SJSA1 (cell line): ENCODE data around the gene SUPT3H. TPM values are rescaled to one million over a fixed set of nuclear protein-coding genes. Genes with fewer than 3 reads are reported as not detected.
A peak's percentile ranks its signal among the peaks of the same experiment; 100 is the strongest.

Experiments used
- DNase-seq, 2 experiments: peaks; one replicate each; pipeline ENCODE4 v3.0.0-alpha.2; 2015 to 2020; ENCODE audit warnings: low spot score in 2 of 2, low read depth in 1 of 2
- H3K27ac ChIP-seq: fragments of 250-450 bp; sonication (Bioruptor Pico); 2 replicates; pipeline ENCODE4 v1.5.1; 2020; ENCODE audit warnings: mild to moderate bottlenecking, moderate library complexity
- H3K27me3 ChIP-seq: fragments of 250-450 bp; sonication (Bioruptor Pico); replicated peaks from 2 replicates; pipeline ENCODE4 v1.5.1; 2020; ENCODE audit warnings: mild to moderate bottlenecking, moderate library complexity
- H3K36me3 ChIP-seq: fragments of 250-450 bp; sonication (Bioruptor Pico); 2 replicates; pipeline ENCODE4 v1.5.1; 2020; ENCODE audit warnings: mild to moderate bottlenecking
- H3K4me1 ChIP-seq: fragments of 250-450 bp; sonication (Bioruptor Pico); replicated peaks from 2 replicates; pipeline ENCODE4 v1.6.1; 2021; ENCODE audit warnings: mild to moderate bottlenecking
- H3K4me3 ChIP-seq: fragments of 250-450 bp; sonication (Bioruptor Pico); 2 replicates; pipeline ENCODE4 v1.5.1; 2020; ENCODE audit warnings: mild to moderate bottlenecking
- H3K9me3 ChIP-seq: fragments of 250-450 bp; sonication (Bioruptor Pico); replicated peaks from 2 replicates; pipeline ENCODE4 v1.5.1; 2020; ENCODE audit warnings: mild to moderate bottlenecking
- total RNA-seq: library from RNA; depleted of rRNA; stranded (reverse); fragments of >200 nt; shearing (Covaris generic); gene quantifications from 2 replicates; pipeline ENCODE4 v1.2.3, GENCODE V29; 2014

SUPT3H gene
- total RNA-seq, 1 experiment from 2014 or later, result 6.7 TPM

- Histone ChIP-seq H3K4me3 (no peak overlapping the region), H3K9me3 (no peaks in the 10 kb centered on the region), H3K27ac (no peak overlapping the region), H3K4me1 (peaks cover 30% of the 10 kb centered on the region), H3K27me3 (no peaks in the 10 kb centered on the region), H3K36me3 (no peaks in the 10 kb centered on the region)
- DNase-seq, result no peak
Observed at GRCh38 chr6:45112711-45113110, 265.0 kb downstream of the SUPT3H start.

- H3K9me3 ChIP-seq, result no peaks in the 10 kb centered on the region
- no peak for DNase-seq
- no peaks in the 10 kb centered on the region for H3K27me3 ChIP-seq
- H3K27ac ChIP-seq, result no peak overlapping the region
- no peaks in the 10 kb centered on the region for H3K36me3 ChIP-seq
- H3K4me3 ChIP-seq, result no peak overlapping the region
- H3K4me1 ChIP-seq, result peaks cover 5% of the 10 kb centered on the region; the same call in 1 of the 2 replicates
Observed at GRCh38 chr6:45109551-45109950, 268.2 kb downstream of the SUPT3H start.

DNA sequence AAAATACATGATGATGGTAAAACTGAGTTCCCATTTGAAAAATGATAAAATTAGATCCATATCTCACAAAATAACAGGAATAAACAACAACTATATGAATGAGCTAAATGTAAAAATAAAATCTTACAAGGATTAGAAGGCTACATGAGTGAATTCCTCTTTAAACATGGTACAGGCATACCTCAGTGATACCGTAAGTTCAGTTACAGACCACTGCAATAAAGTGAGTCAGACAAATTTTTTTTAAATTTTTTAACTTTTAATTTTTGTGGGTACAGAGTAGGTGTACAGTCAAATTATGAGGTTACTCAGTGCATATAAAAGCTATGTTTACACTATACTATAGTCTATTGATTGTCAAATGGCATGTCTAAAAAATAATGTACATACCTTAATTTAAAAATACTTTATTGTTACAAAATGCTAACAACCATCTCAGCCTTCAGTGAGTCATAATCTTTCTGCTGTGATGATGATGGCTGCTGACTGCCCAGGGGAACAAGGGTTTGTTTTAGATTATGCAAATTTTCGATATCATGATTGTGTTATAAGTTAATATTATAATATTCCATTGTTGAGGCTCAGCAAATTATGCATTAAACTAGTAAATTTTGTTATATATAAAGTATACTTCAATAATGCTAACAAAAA, 272.4 kb downstream of the SUPT3H start:
- Histone ChIP-seq H3K27ac (no peak overlapping the region), H3K27me3 (no peaks in the 10 kb centered on the region), H3K36me3 (no peaks in the 10 kb centered on the region), H3K4me1 (no peaks in the 10 kb centered on the region), H3K9me3 (no peaks in the 10 kb centered on the region), H3K4me3 (no peak overlapping the region)
- no peak for DNase-seq

- Histone ChIP-seq H3K27ac (no peak overlapping the region), H3K4me1 (no peaks in the 10 kb centered on the region), H3K36me3 (no peaks in the 10 kb centered on the region), H3K4me3 (no peak overlapping the region), H3K27me3 (no peaks in the 10 kb centered on the region), H3K9me3 (no peaks in the 10 kb centered on the region)
- DNase-seq, result no peak
Observed at GRCh38 chr6:45104429-45104828, 273.3 kb downstream of the SUPT3H start.

- no peak for DNase-seq
- Histone ChIP-seq H3K9me3 (no peaks in the 10 kb centered on the region), H3K36me3 (no peaks in the 10 kb centered on the region), H3K4me3 (no peak overlapping the region), H3K27ac (no peak overlapping the region), H3K4me1 (no peaks in the 10 kb centered on the region), H3K27me3 (no peaks in the 10 kb centered on the region)
Observed at GRCh38 chr6:45098256-45098655, 279.5 kb downstream of the SUPT3H start.

DNA sequence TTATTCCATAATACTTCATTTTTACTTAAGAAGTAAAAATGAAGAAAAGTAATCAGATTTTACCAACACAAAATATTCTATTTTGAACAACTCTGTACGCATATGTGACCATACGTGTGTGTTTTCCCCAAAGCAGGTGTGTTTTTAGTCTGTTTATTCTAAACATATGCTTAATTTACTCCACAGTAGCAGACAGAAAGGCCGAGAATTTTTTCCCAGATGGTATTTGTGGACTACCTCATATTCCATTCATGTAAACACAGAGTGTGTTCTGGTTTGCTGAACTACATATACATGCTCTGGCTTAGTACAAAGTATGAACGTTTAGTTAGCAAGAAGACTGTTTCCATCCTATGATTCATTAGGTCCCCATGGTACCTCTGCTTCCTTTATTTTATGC, 282.9 kb downstream of the SUPT3H start:
- no peaks in the 10 kb centered on the region for H3K9me3 ChIP-seq
- H3K4me1 ChIP-seq, result no peaks in the 10 kb centered on the region
- no peak for DNase-seq
- no peak overlapping the region for H3K27ac ChIP-seq
- no peaks in the 10 kb centered on the region for H3K27me3 ChIP-seq
- H3K4me3 ChIP-seq, result no peak overlapping the region
- no peaks in the 10 kb centered on the region for H3K36me3 ChIP-seq

DNA sequence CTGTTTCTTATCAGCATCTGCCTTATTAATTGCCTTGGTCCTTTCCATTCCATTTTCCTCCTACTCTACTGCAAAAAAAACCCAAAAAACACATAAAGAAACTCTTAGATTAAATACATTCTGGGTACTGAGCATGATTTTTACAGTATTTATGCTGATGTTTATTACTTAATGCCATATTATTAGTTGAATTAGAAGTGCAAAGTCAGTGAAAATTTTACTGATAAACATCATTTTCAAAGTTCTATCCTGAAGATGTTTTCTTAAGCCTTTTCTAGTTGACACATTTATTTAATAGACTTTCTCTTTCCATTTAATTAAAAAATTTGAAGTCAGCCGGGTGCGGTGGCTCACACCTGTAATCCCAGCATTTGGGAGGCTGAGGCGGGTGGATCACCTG, 285.6 kb downstream of the SUPT3H start:
- Histone ChIP-seq H3K27ac (no peak overlapping the region), H3K27me3 (no peaks in the 10 kb centered on the region), H3K9me3 (no peaks in the 10 kb centered on the region), H3K4me3 (no peak overlapping the region), H3K36me3 (no peaks in the 10 kb centered on the region), H3K4me1 (no peaks in the 10 kb centered on the region)
- no peak for DNase-seq

GRCh38 chr6:45086360-45087084, 291.2 kb downstream of the SUPT3H start:
- H3K36me3 ChIP-seq, result no peaks in the 10 kb centered on the region
- no peaks in the 10 kb centered on the region for H3K27me3 ChIP-seq
- DNase-seq, result no peak
- no peaks in the 10 kb centered on the region; the same call in 1 of the 2 replicates for H3K4me1 ChIP-seq
- H3K27ac ChIP-seq, result no peak overlapping the region
- no peak overlapping the region for H3K4me3 ChIP-seq
- H3K9me3 ChIP-seq, result no peaks in the 10 kb centered on the region

- DNase-seq, result no peak
- H3K27ac ChIP-seq, result no peak overlapping the region
- no peaks in the 10 kb centered on the region for H3K9me3 ChIP-seq
- no peak overlapping the region for H3K4me3 ChIP-seq
- H3K4me1 ChIP-seq, result no peaks in the 10 kb centered on the region; the same call in 1 of the 2 replicates
- no peaks in the 10 kb centered on the region for H3K36me3 ChIP-seq
- H3K27me3 ChIP-seq, result no peaks in the 10 kb centered on the region
Observed at GRCh38 chr6:45084257-45084656, 293.5 kb downstream of the SUPT3H start.

- Histone ChIP-seq H3K36me3 (no peaks in the 10 kb centered on the region), H3K4me1 (no peaks in the 10 kb centered on the region; the same call in 1 of the 2 replicates), H3K27me3 (no peaks in the 10 kb centered on the region), H3K27ac (no peak overlapping the region), H3K9me3 (no peaks in the 10 kb centered on the region), H3K4me3 (no peak overlapping the region)
- no peak for DNase-seq
Observed at GRCh38 chr6:45082091-45082490, 295.6 kb downstream of the SUPT3H start.

DNA sequence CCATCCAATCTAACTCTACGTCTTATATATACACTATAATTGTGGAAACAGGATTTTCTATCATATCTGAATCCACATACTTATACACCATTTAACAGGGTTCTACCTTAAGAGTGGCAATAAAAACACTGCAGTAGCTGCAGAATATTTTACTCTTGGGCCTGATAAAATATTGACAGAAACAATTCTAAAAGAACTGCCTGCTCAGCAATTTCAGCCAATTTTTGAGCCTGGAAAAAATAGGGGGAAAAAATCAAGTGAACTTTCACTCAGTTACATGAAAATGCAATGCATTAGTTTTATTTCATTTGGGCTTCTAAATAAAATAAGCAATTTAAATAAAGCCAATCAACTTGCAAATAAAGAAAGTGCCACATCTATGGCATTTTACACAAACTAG, 296.1 kb downstream of the SUPT3H start:
- no peaks in the 10 kb centered on the region for H3K27me3 ChIP-seq
- no peaks in the 10 kb centered on the region for H3K36me3 ChIP-seq
- no peaks in the 10 kb centered on the region; the same call in 1 of the 2 replicates for H3K4me1 ChIP-seq
- H3K27ac ChIP-seq, result no peak overlapping the region
- DNase-seq, result no peak
- no peaks in the 10 kb centered on the region for H3K9me3 ChIP-seq
- no peak overlapping the region for H3K4me3 ChIP-seq

DNA sequence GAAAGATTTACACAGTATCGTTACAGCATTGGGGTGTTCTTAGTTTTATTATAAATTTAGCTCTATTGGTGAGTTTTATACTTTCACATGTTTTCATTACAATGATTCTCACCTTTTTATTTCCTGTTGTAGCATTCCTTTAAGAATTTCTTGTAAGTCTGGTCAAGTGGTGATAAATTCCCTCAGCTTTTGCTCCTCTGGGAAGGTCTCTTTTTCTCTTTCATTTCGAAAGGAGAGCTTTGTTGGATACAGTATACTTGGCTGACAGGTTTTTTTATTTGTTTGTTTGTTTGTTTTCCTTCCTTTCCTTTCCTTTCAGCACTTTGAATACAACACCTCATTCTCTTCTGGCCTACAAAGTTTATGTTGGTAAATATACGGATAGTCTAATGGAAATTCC, 299.3 kb downstream of the SUPT3H start:
- no peaks in the 10 kb centered on the region for H3K27me3 ChIP-seq
- H3K36me3 ChIP-seq, result no peaks in the 10 kb centered on the region
- no peak overlapping the region for H3K27ac ChIP-seq
- peaks cover 8% of the 10 kb centered on the region for H3K4me1 ChIP-seq
- no peak for DNase-seq
- no peak overlapping the region for H3K4me3 ChIP-seq
- H3K9me3 ChIP-seq, result no peaks in the 10 kb centered on the region

GRCh38 chr6:45076217-45076930, 301.4 kb downstream of the SUPT3H start:
- Histone ChIP-seq H3K27ac (no peak overlapping the region), H3K9me3 (no peaks in the 10 kb centered on the region), H3K27me3 (no peaks in the 10 kb centered on the region), H3K4me3 (no peak overlapping the region), H3K4me1 (peaks cover 8% of the 10 kb centered on the region), H3K36me3 (no peaks in the 10 kb centered on the region)
- no peak for DNase-seq

DNA sequence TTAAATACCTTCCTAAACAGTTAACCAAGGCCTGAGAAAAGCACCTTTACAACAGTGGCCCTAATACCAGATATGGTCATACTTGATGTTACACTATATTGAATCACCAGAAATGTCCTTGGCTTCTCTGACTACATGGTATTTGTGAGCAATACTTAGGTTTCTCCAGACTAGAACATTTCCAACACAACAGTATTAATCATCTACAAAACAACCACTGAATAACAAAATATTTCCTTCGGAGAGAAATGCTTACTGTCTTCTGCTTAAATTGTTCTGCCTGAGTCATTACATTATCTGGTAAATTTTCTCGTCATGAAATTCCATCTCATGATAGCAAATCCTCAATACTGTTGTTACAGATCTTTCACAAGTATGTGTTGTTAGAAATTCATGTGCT, 302.5 kb downstream of the SUPT3H start:
- Histone ChIP-seq H3K27me3 (no peaks in the 10 kb centered on the region), H3K27ac (peak overlapping the region; percentile 61), H3K36me3 (no peaks in the 10 kb centered on the region), H3K4me3 (no peak overlapping the region), H3K4me1 (peaks cover 8% of the 10 kb centered on the region), H3K9me3 (no peaks in the 10 kb centered on the region)
- DNase-seq, result peak in 1 of 2 experiments; percentile 58
